Keratinocyte (primary cell): ENCODE measurements around the gene CASQ1. TPM values are rescaled to one million over a fixed set of nuclear protein-coding genes. Genes with fewer than 3 reads are reported as not detected.

ENCODE experiments used
- DNase-seq: peaks from one replicate; pipeline ENCODE4 v3.0.0-alpha.2; 2011; ENCODE audit warnings: low read depth, missing footprints, low spot score
- FAIRE-seq: peaks from 2 replicates; lab custom pipeline; 2011; peaks lifted over from hg19 to GRCh38; lab: Jason Lieb, UNC
- H2AFZ ChIP-seq: 2 replicates; pipeline ENCODE4 v1.6.0; 2012; ENCODE audit warnings: low read length, control low read depth, inconsistent platforms; ENCODE audit not compliant: control insufficient read depth
- H3K27ac ChIP-seq: 2 replicates; pipeline ENCODE4 v1.5.1; 2011; ENCODE audit warnings: low read length; ENCODE audit not compliant: control insufficient read depth, insufficient read depth
- H3K27me3 ChIP-seq: 3 replicates; pipeline ENCODE4 v1.6.0; 2011; ENCODE audit warnings: low read length; ENCODE audit not compliant: control insufficient read depth, insufficient read depth; ENCODE audit errors: extremely low read depth
- H3K36me3 ChIP-seq, 2 experiments: 2 replicates in 1 of 2; 3 replicates in 1 of 2; pipeline ENCODE4 v1.5.1; 2011; ENCODE audit warnings: low read length in 2 of 2, mild to moderate bottlenecking in 1 of 2; ENCODE audit not compliant: control insufficient read depth in 2 of 2, insufficient read depth in 2 of 2; ENCODE audit errors: extremely low read depth in 1 of 2
- H3K4me1 ChIP-seq: 3 replicates; pipeline ENCODE4 v1.5.1; 2011; ENCODE audit warnings: low read length; ENCODE audit not compliant: control insufficient read depth, insufficient read depth; ENCODE audit errors: extremely low read depth
- H3K4me2 ChIP-seq: 3 replicates; pipeline ENCODE4 v1.6.0; 2011; ENCODE audit warnings: low read depth, low read length; ENCODE audit not compliant: control insufficient read depth, insufficient read depth; ENCODE audit errors: extremely low read depth
- H3K4me3 ChIP-seq, 3 experiments: fragments of 200-600 bp in 1 of 3; sonication (generic) in 1 of 3; 2 replicates in 2 of 3; 3 replicates in 1 of 3; pipeline ENCODE4 v1.5.1; 2011 to 2016; ENCODE audit warnings: low read length in 3 of 3, mild to moderate bottlenecking in 3 of 3, control low read depth in 2 of 3, inconsistent platforms in 1 of 3, low read depth in 1 of 3, mixed read lengths in 1 of 3, mixed run types in 1 of 3, moderate library complexity in 1 of 3; ENCODE audit not compliant: control insufficient read depth in 2 of 3, insufficient read depth in 2 of 3; ENCODE audit errors: extremely low read depth in 1 of 3
- H3K79me2 ChIP-seq: 2 replicates; pipeline ENCODE4 v1.6.0; 2012; ENCODE audit warnings: low read length; ENCODE audit not compliant: control insufficient read depth, insufficient read depth
- H3K9ac ChIP-seq: 3 replicates; pipeline ENCODE4 v1.6.0; 2011; ENCODE audit warnings: low read length; ENCODE audit not compliant: control insufficient read depth, insufficient read depth; ENCODE audit errors: extremely low read depth
- H3K9me1 ChIP-seq: 3 replicates; pipeline ENCODE4 v1.6.0; 2011; ENCODE audit warnings: low read length; ENCODE audit not compliant: control insufficient read depth, insufficient read depth; ENCODE audit errors: extremely low read depth
- H3K9me3 ChIP-seq: 2 replicates; pipeline ENCODE4 v1.5.1; 2012; ENCODE audit warnings: low read depth, low read length; ENCODE audit not compliant: control insufficient read depth
- H4K20me1 ChIP-seq: 3 replicates; pipeline ENCODE4 v1.6.0; 2011; ENCODE audit warnings: low read length; ENCODE audit not compliant: control insufficient read depth, insufficient read depth; ENCODE audit errors: extremely low read depth
- CTCF ChIP-seq, 3 experiments: IDR thresholded peaks in 1 of 3; conservative IDR thresholded peaks in 1 of 3; optimal IDR thresholded peaks in 1 of 3; 2 replicates in 2 of 3; 3 replicates in 1 of 3; pipeline versions ENCODE3 to v1.5.1; 2011; ENCODE audit warnings: low read length in 3 of 3, mild to moderate bottlenecking in 3 of 3, moderate library complexity in 2 of 3, control low read depth in 1 of 3, inconsistent platforms in 1 of 3; ENCODE audit not compliant: insufficient read depth in 2 of 3; ENCODE audit errors: extremely low read depth in 1 of 3
- EZH2 ChIP-seq: IDR thresholded peaks from one replicate; pipeline ENCODE4 v1.6.1; 2012; ENCODE audit warnings: inconsistent platforms, mild to moderate bottlenecking, low read length, moderate library complexity
- dilution Hi-C: fragments of 300-500 bp; cut with MboI; formaldehyde crosslinking; loops from one replicate; pipeline ENCODE4 v1.7.0; 2020; ENCODE audit warnings: low sequenced_read_pairs; ENCODE audit not compliant: extremely low pct_ligation_motif_present
- polyA plus RNA-seq, 5 experiments: library from polyadenylated mRNA; depleted of rRNA in 3 of 5; stranded (reverse) in 3 of 5; stranded (forward) in 1 of 5; unstranded in 1 of 5; fragments of >200 nt; gene quantifications; 1 replicate in 1 of 5; 2 replicates in 3 of 5; 3 replicates in 1 of 5; pipeline versions ENCODE4 v1.2.1 to v1.2.3, GENCODE V29; 2011 to 2012; ENCODE audit warnings: missing spikeins in 2 of 5, low read depth in 1 of 5, low replicate concordance in 1 of 5

Gene CASQ1
- polyA plus RNA-seq, 1 donor (not counting 4 experiments of a cell fraction or from before 2014, with no cell fraction given) = not detected

GRCh38 chr1:160193091-160193819, 2.9 kb downstream of the CASQ1 start:
- Histone ChIP-seq H3K36me3 (no peaks in the 10 kb centered on the region), H3K9me3 (no peaks in the 10 kb centered on the region), H3K9ac (no peak overlapping the region), H3K4me1 (no peaks in the 10 kb centered on the region), H3K9me1 (no peaks in the 10 kb centered on the region), H3K27ac (no peak overlapping the region), H4K20me1 (no peaks in the 10 kb centered on the region), H3K4me3 (no peak overlapping the region), H3K27me3 (no peaks in the 10 kb centered on the region), H3K79me2 (no peaks in the 10 kb centered on the region), H3K4me2 (no peak overlapping the region), H2AFZ (no peak overlapping the region)
- peak; percentile 58 for FAIRE-seq
- peak; percentile 66 for DNase-seq
- peak; percentile 89 to 97 (median 92) for TF ChIP-seq CTCF (optimal IDR thresholded peaks at IDR 0.05 in 1 of 3, IDR thresholded peaks at IDR 0.05 in 1 of 3, conservative IDR thresholded peaks at IDR 0.05 in 1 of 3; ENCODE audit: extremely low read depth in 1 of 3, insufficient read depth in 2 of 3, low read length in 3 of 3)
- no peak for TF ChIP-seq EZH2
- dilution Hi-C loops = no loop called here

- dilution Hi-C loops = no loop called here
- Histone ChIP-seq H3K9me3 (no peaks in the 10 kb centered on the region), H3K4me2 (no peak overlapping the region), H3K9ac (no peak overlapping the region), H3K36me3 (no peaks in the 10 kb centered on the region), H2AFZ (no peak overlapping the region), H3K27ac (no peak overlapping the region), H3K27me3 (no peaks in the 10 kb centered on the region), H3K79me2 (no peaks in the 10 kb centered on the region), H3K4me3 (no peak overlapping the region), H3K9me1 (no peaks in the 10 kb centered on the region), H4K20me1 (no peaks in the 10 kb centered on the region), H3K4me1 (no peaks in the 10 kb centered on the region)
- TF ChIP-seq CTCF (optimal IDR thresholded peaks at IDR 0.05 in 1 of 3, IDR thresholded peaks at IDR 0.05 in 1 of 3, conservative IDR thresholded peaks at IDR 0.05 in 1 of 3; ENCODE audit: extremely low read depth in 1 of 3, insufficient read depth in 2 of 3, low read length in 3 of 3) = no peak
- TF ChIP-seq EZH2 = no peak
- DNase-seq = no peak
- no peak for FAIRE-seq
Measured at GRCh38 chr1:160193832-160194736, 3.7 kb downstream of the CASQ1 start.
